ENCODE results near the gene CYP3A4.
A peak's percentile ranks its signal among the peaks of the same experiment; 100 is the strongest.

The CYP3A4 gene

DNA sequence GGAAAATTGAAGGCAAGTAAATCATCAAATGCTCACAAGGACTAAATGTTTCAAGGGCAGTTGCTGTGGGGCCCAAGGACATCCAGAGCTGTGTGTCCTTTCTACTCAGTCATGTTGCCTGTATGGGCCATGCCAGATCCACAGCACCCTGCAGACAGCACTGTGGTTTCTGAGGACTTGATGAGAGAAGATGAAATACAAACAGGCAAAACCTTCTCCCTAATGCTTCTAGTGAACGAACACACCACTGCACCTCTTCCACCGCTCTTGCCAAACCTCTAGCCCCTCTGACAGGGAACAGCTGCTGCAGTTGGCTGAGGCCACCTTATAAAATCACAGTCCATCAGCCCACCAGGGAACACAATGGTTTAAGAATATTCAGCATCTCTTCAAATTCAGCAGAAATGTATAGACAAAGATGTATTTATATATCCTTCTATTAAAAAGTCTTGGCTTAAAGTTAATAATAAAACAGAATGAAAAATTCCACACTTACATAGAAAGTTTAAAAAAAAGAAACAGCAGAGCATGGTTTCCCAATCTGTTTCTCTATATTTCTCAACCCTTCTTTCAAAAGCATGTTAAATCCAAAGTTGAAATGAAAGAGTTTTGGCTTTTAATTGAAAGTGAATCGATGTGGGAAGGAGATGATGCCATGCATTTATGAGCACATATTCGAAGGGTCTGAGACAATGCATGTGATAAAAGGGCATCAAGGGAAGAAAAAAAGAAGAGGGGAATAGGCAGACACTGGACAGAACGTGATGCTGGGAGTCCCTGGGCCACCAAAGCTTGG, 63.0 kb downstream of the CYP3A4 start:
- no peak for DNase-seq

DNA sequence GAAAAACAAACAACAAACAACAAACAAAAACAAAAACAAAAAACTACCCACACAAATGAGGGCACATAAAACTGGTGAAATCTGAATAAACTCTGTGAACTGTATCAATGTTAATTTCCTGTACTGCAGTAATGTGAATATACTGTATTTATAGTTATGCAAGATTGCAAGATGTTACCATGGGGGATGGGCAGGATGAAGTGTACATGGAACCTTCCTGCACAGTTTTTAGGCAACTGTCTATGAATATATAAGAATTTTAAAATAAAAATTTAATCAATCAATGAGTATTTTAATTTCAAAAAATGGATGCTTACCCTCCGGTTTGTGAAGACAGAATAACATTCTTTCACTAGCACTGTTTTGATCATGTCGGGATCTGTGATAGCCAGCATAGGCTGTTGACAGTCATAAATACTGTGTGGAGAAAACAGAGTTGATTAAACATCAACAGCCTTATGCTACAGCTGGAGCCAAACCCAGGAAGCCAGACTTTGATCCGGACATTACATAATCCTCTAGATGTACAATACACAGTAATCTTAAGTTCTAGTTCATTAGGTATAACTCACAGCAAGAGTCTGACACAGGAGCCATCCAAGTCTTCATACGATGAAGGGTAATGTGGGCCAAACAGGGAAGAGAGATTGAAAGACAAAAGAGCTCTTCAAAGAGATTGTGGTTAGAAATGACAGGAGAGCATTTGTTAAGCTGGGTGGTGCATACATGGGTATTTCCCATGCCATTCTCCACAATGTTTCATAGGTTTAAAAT, 63.8 kb downstream of the CYP3A4 start:
- no peak for DNase-seq

GRCh38 chr7:99713995-99714570, 69.9 kb downstream of the CYP3A4 start:
- no peak for DNase-seq

DNA sequence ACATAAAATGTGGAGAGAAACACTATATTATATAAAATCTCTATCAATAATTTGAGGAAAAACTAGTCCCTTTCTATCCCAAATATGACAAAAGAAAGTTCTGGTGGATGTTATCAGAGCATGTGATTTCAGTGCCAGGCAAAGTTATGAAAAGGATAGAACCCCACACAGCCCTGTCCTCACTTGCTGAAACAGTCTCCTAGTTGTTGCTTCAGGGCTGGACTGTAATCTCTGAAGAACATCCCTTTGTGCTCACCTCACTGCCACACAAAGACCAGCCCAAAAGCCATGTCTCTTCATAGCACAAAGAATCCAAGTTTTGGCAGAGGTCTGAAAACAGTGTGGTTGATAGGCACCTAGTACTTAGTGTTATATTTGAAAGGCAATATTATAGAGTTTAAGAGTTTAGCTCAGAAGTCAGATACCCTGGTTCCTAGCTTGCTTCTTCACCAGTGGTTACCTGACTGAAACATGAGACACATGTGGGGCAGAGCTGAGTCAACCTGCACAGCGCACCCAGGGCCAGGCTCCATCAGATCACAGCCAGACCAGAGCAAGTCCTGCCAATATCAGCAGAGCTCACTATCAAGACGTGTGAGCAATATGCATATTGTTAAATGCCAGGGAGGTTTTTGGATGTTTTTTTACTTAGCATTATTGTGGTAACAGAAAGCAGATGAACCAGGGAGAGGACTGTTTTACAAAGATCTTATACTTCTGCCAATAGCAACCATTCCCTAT, 74.0 kb downstream of the CYP3A4 start:
- DNase-seq, result no peak

GRCh38 chr7:99709260-99709659, 74.7 kb downstream of the CYP3A4 start:
- DNase-seq, result no peak

GRCh38 chr7:99707096-99707495, 76.9 kb downstream of the CYP3A4 start:
- peak; percentile 16 for DNase-seq
